Gastroesophageal sphincter (tissue), 4 donors: Measurements from ENCODE around the gene CAPZB. TPM values are rescaled to one million over a fixed set of nuclear protein-coding genes. Genes with fewer than 3 reads are reported as not detected.
A peak's percentile ranks its signal among the peaks of the same experiment; 100 is the strongest.

Source experiments
- ATAC-seq: fragments of 150-250 bp; one replicate; pipeline ENCODE4 v1.9.1; 2016; ENCODE audit warnings: mild to moderate bottlenecking, moderate library complexity
- H3K27ac ChIP-seq, 4 donors: fragments of 200-600 bp; sonication (generic) in 3 of 4; 1 replicate in 3 of 4; 2 replicates in 1 of 4; pipeline ENCODE4 v1.5.1; 2016 to 2019
- H3K27me3 ChIP-seq: fragments of 200-600 bp; sonication (generic); one replicate; pipeline ENCODE4 v1.5.1; 2019
- H3K36me3 ChIP-seq, 2 donors: fragments of 200-600 bp; sonication (generic); one replicate each; pipeline ENCODE4 v1.5.1; 2019; ENCODE audit warnings: control low read depth in 1 of 2
- H3K4me1 ChIP-seq, 3 donors: fragments of 200-600 bp; sonication (generic); 1 replicate in 2 of 3; 2 replicates in 1 of 3; pipeline ENCODE4 v1.5.1; 2016 to 2019; ENCODE audit warnings: control low read depth in 2 of 3
- H3K4me3 ChIP-seq, 2 donors: fragments of 200-600 bp; sonication (generic); one replicate each; pipeline ENCODE4 v1.5.1; 2019; ENCODE audit warnings: mild to moderate bottlenecking in 1 of 2, moderate library complexity in 1 of 2
- H3K9me3 ChIP-seq, 3 donors: fragments of 200-600 bp; sonication (generic); one replicate each; pipeline ENCODE4 v1.5.1; 2017 to 2019; ENCODE audit warnings: control low read depth in 2 of 3
- EP300 ChIP-seq: sonication (generic); formaldehyde crosslinking; IDR thresholded peaks from one replicate; pipeline ENCODE4 v1.6.1; 2017; ENCODE audit warnings: antibody characterized with exemption, mild to moderate bottlenecking
- POLR2A ChIP-seq, 2 donors: fragments of 450-650 bp; IDR thresholded peaks; one replicate each; pipeline ENCODE4 v1.6.1; 2017; ENCODE audit warnings: antibody characterized with exemption in 2 of 2, mild to moderate bottlenecking in 2 of 2, moderate library complexity in 1 of 2
- POLR2AphosphoS5 ChIP-seq: sonication (generic); formaldehyde crosslinking; IDR thresholded peaks from one replicate; pipeline ENCODE4 v1.6.1; 2017; ENCODE audit warnings: antibody characterized with exemption
- WGBS, 2 donors: methylation state at CpG; one replicate each; pipeline ENCODE4 v1.1.5; 2018; ENCODE audit warnings: low coverage in 1 of 2; 5-methylcytosine and 5-hydroxymethylcytosine counted together
- total RNA-seq, 4 donors: library from RNA; depleted of rRNA; stranded (reverse); fragments of >200 nt; gene quantifications; one replicate each; pipeline ENCODE4 v1.1.0, GENCODE V29; 2016
- TF ChIP-seq, protein P1 (sequence below), 4 experiments: fragments of 200-600 bp in 2 of 4; fragments of 450-650 bp in 2 of 4; sonication (generic) in 1 of 4; IDR thresholded peaks; one replicate each; pipeline ENCODE4 v1.5.1; 2017 to 2019; ENCODE audit warnings: antibody characterized with exemption in 4 of 4, mild to moderate bottlenecking in 2 of 4, moderate library complexity in 2 of 4

CAPZB gene
- total RNA-seq, 4 donors from 2014 or later: 160 to 288 (median 184) TPM

DNA sequence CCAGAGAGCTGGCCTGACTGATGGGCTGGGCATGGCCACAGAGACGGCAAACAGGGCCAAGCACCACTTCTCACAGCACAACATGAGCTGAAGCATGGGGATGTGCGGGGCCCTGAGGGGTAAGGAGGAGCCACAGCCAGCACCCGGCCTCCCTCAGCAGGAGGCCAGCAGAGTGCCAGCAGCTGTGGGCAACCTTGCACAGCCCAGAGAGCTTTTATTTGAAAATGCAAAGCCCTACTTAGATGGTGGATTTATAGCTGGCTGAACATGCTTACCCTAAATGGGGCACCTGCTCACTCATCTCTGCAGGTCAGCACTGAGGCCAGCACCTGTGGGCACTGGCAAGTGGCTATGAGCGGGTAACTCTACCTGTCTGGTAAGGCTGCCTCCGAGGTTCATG is 129.1 kb downstream of the CAPZB start:
- Histone ChIP-seq H3K36me3 (peaks cover 0 to 73% of the 10 kb centered on the region in 2 donors), H3K4me1 (peaks cover 0 to 62% (median 13%) of the 10 kb centered on the region in 3 donors), H3K9me3 (no peaks in the 10 kb centered on the region), H3K27me3 (no peaks in the 10 kb centered on the region), H3K4me3 (no peak overlapping the region), H3K27ac (no peak overlapping the region)
- no CpG with 5 or more reads among the region's 5 CpGs for WGBS, 2 donors
- TF ChIP-seq POLR2AphosphoS5: no peak
- TF ChIP-seq POLR2A (IDR thresholded peaks at IDR 0.05): no peak
- TF ChIP-seq EP300: no peak
- TF ChIP-seq, protein P1, sequence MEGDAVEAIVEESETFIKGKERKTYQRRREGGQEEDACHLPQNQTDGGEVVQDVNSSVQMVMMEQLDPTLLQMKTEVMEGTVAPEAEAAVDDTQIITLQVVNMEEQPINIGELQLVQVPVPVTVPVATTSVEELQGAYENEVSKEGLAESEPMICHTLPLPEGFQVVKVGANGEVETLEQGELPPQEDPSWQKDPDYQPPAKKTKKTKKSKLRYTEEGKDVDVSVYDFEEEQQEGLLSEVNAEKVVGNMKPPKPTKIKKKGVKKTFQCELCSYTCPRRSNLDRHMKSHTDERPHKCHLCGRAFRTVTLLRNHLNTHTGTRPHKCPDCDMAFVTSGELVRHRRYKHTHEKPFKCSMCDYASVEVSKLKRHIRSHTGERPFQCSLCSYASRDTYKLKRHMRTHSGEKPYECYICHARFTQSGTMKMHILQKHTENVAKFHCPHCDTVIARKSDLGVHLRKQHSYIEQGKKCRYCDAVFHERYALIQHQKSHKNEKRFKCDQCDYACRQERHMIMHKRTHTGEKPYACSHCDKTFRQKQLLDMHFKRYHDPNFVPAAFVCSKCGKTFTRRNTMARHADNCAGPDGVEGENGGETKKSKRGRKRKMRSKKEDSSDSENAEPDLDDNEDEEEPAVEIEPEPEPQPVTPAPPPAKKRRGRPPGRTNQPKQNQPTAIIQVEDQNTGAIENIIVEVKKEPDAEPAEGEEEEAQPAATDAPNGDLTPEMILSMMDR (IDR thresholded peaks at IDR 0.05): no peak
- ATAC-seq: no peak

DNA sequence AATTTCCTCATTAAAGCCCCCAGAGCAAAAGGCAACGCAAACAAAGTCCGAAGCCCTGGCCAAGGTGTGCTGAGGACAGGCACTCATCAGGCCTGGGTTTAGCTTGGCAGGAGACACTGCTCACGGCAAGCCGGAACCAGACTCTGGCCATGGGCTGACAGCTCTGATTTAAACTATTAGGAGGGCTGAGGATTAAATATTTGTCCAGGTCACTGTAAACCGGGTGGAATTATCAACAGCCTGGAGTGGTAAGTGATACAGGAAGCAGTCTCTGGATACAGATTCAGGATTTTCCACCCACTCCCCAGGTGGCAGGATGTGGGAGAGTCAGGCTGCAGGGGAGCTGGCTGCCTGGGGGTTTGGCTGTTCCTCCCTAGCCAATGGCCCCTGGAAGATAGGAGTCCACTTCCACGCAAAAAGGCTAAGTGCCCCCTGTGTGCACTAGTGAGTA is 130.8 kb downstream of the CAPZB start:
- H3K36me3 ChIP-seq: peaks cover 0 to 87% of the 10 kb centered on the region in 2 donors
- peak overlapping the region in 3 of 4 donors; percentile 44 to 74 (median 46) for H3K27ac ChIP-seq
- H3K4me1 ChIP-seq: peaks cover 0 to 55% (median 4%) of the 10 kb centered on the region in 3 donors
- H3K27me3 ChIP-seq: no peaks in the 10 kb centered on the region
- no peak overlapping the region for H3K4me3 ChIP-seq
- 24 to 34% methylated on average over 3 to 4 of the region's 6 CpGs for WGBS, 2 donors
- no peak for ATAC-seq
- no peak for TF ChIP-seq EP300
- no peak for TF ChIP-seq POLR2AphosphoS5
- TF ChIP-seq, protein P1 (IDR thresholded peaks at IDR 0.05): no peak
- no peak for TF ChIP-seq POLR2A (IDR thresholded peaks at IDR 0.05)
- H3K9me3 ChIP-seq: no peaks in the 10 kb centered on the region

DNA sequence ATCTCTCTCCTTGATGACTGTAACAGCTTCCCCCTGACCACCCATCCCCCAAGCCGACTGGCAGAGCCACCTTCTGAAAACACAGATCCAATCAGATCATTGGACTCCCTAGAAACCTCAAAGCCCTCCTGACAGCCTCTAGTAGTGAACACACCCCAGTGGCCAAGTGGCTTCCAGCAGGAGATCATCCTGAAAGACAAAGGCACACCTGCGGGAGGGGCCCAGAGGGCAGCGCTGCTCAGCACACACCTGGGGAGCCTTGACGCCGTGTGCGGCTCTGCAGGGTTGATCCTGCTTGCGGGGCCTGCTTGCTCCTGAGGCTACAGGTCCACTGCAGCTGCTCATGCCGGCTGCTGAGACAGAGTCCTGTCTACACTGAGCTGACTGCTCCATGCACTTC is 131.7 kb downstream of the CAPZB start:
- WGBS, 2 donors: 70% methylated on average over 7 of the region's 8 CpGs; no CpG with 5 or more reads in 1 of the 2 donors
- Histone ChIP-seq H3K27me3 (no peaks in the 10 kb centered on the region), H3K9me3 (no peaks in the 10 kb centered on the region), H3K4me3 (no peak overlapping the region), H3K27ac (peak overlapping the region in 3 of 4 donors; percentile 12 to 74 (median 46)), H3K36me3 (peaks cover 0 to 92% of the 10 kb centered on the region in 2 donors), H3K4me1 (peaks cover 0 to 60% (median 7%) of the 10 kb centered on the region in 3 donors)
- TF ChIP-seq POLR2AphosphoS5: no peak
- TF ChIP-seq, protein P1 (IDR thresholded peaks at IDR 0.05): no peak
- no peak for TF ChIP-seq POLR2A (IDR thresholded peaks at IDR 0.05)
- no peak for TF ChIP-seq EP300
- no peak for ATAC-seq

DNA sequence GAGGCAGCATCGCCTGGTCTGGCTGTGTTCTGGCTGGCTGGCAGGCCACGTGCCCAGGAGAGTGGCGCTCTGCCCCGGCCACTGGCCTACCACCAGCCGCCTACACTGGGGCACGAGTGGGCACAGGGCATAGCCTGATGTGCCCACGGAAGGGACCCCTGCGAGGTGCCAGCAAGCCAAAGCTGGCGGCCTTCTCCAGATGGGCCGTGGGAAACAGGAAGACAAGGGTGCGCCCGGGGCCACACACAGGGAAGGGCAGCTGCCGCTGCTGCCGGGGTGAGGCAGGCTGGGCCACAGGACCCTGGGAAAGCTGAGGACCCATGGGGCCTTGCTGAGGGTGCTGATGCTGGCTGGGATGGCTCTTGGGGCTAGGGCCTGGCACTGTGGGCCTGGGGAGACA is 132.5 kb downstream of the CAPZB start:
- Histone ChIP-seq H3K4me3 (no peak overlapping the region), H3K36me3 (peaks cover 0 to 99% of the 10 kb centered on the region in 2 donors), H3K27me3 (no peaks in the 10 kb centered on the region), H3K27ac (peak overlapping the region in 3 of 4 donors; percentile 12 to 74 (median 46)), H3K9me3 (no peaks in the 10 kb centered on the region), H3K4me1 (peaks cover 0 to 67% (median 7%) of the 10 kb centered on the region in 3 donors)
- no peak for ATAC-seq
- WGBS, 2 donors: 100% methylated on average over 1 of the region's 14 CpGs; no CpG with 5 or more reads in 1 of the 2 donors
- TF ChIP-seq POLR2A (IDR thresholded peaks at IDR 0.05) (no peak), POLR2AphosphoS5 (no peak), EP300 (no peak)
- TF ChIP-seq, protein P1 (IDR thresholded peaks at IDR 0.05): no peak

DNA sequence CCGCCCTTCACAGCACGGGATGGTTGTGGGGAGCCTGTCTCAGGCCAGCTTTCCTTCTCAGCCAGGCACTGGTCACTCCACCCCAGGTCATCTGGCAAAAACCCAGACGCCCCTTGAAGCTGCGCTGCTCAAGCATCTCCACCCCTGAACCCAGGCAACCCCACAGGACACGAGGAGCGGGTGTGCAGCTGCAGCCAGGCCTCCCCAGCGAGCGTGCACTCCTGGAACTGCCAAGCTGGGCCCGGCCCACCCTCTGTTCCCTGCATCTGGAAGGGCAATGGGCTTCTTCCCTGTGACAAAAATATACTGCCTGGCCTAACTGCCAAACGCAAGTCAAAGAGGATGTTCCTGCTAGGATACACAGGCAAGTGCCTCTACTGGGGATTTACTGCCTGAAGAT is 133.5 kb downstream of the CAPZB start:
- no CpG with 5 or more reads among the region's 10 CpGs for WGBS, 2 donors
- Histone ChIP-seq H3K27me3 (no peaks in the 10 kb centered on the region), H3K9me3 (no peaks in the 10 kb centered on the region), H3K27ac (peak overlapping the region in 3 of 4 donors; percentile 12 to 74 (median 46)), H3K4me1 (peaks cover 0 to 77% (median 7%) of the 10 kb centered on the region in 3 donors), H3K36me3 (peaks cover 0 to 96% of the 10 kb centered on the region in 2 donors), H3K4me3 (no peak overlapping the region)
- peak; percentile 54 for ATAC-seq
- TF ChIP-seq POLR2AphosphoS5: no peak
- TF ChIP-seq, protein P1 (IDR thresholded peaks at IDR 0.05): no peak
- no peak for TF ChIP-seq POLR2A (IDR thresholded peaks at IDR 0.05)
- TF ChIP-seq EP300: no peak
